ENCODE measurements around the gene GNAO1.

The GNAO1 gene

GRCh38 chr16:56352351-56353053, 161.2 kb downstream of the GNAO1 start:
- DNase-seq: no peak

- DNase-seq: no peak
Observed at GRCh38 chr16:56353054-56353921, 162.0 kb downstream of the GNAO1 start.

- DNase-seq: no peak
Observed at GRCh38 chr16:56354016-56354415, 162.7 kb downstream of the GNAO1 start.

- DNase-seq: no peak
Observed at GRCh38 chr16:56354746-56355145, 163.5 kb downstream of the GNAO1 start.

- no peak for DNase-seq
Observed at GRCh38 chr16:56355221-56355620, 163.9 kb downstream of the GNAO1 start.

GRCh38 chr16:56355786-56356275, 164.5 kb downstream of the GNAO1 start:
- DNase-seq: no peak

- DNase-seq: no peak
Observed at GRCh38 chr16:56356276-56357240, 165.3 kb downstream of the GNAO1 start.

- DNase-seq: no peak
Observed at GRCh38 chr16:56357241-56357764, 166.0 kb downstream of the GNAO1 start.

- DNase-seq: no peak
Observed at GRCh38 chr16:56357765-56358322, 166.6 kb downstream of the GNAO1 start.

GRCh38 chr16:56360117-56361008, 169.1 kb downstream of the GNAO1 start:
- DNase-seq: no peak

- DNase-seq: no peak
Observed at GRCh38 chr16:56362057-56362655, 170.9 kb downstream of the GNAO1 start.

- no peak for DNase-seq
Observed at GRCh38 chr16:56362706-56363105, 171.4 kb downstream of the GNAO1 start.

GRCh38 chr16:56363181-56363716, 172.0 kb downstream of the GNAO1 start:
- no peak for DNase-seq

GRCh38 chr16:56363781-56364565, 172.7 kb downstream of the GNAO1 start:
- no peak for DNase-seq

- DNase-seq: no peak
Observed at GRCh38 chr16:56364865-56365264, 173.6 kb downstream of the GNAO1 start.

- DNase-seq: no peak
Observed at GRCh38 chr16:56365552-56365951, 174.3 kb downstream of the GNAO1 start.

- no peak for DNase-seq
Observed at GRCh38 chr16:56366945-56367344, 175.7 kb downstream of the GNAO1 start.

GRCh38 chr16:56367764-56368163, 176.5 kb downstream of the GNAO1 start:
- DNase-seq: no peak

- DNase-seq: no peak
Observed at GRCh38 chr16:56368545-56368944, 177.3 kb downstream of the GNAO1 start.

GRCh38 chr16:56369202-56369601, 177.9 kb downstream of the GNAO1 start:
- DNase-seq: no peak

All from NCI-H1092 (cell line).